Ishikawa (cell line): Measurements from ENCODE around the gene MARCHF11.

Experiments
- CEBPB ChIP-seq: IDR thresholded peaks from 2 replicates; pipeline ENCODE4 v1.6.1; 2012
- CREB1 ChIP-seq: IDR thresholded peaks from 2 replicates; pipeline ENCODE4 v1.6.1; 2012; ENCODE audit warnings: low read depth
- EGR1 ChIP-seq: IDR thresholded peaks from 2 replicates; pipeline ENCODE4 v1.6.1; 2012
- EP300 ChIP-seq: IDR thresholded peaks from 2 replicates; pipeline ENCODE4 v1.6.1; 2012; ENCODE audit warnings: borderline replicate concordance
- FOXM1 ChIP-seq: IDR thresholded peaks from 2 replicates; pipeline ENCODE4 v1.6.1; 2012; ENCODE audit warnings: low read depth, borderline replicate concordance
- MAX ChIP-seq: IDR thresholded peaks from 2 replicates; pipeline ENCODE4 v1.6.1; 2012
- NFIC ChIP-seq: IDR thresholded peaks from 2 replicates; pipeline ENCODE4 v1.6.1; 2012
- RAD21 ChIP-seq: IDR thresholded peaks from 2 replicates; pipeline ENCODE4 v1.6.1; 2012; ENCODE audit warnings: low read depth
- REST ChIP-seq: IDR thresholded peaks from 2 replicates; pipeline ENCODE4 v1.6.1; 2012; ENCODE audit warnings: low read depth, mild to moderate bottlenecking
- TAF1 ChIP-seq: IDR thresholded peaks from 2 replicates; pipeline ENCODE4 v1.6.1; 2012; ENCODE audit warnings: low read depth, mild to moderate bottlenecking
- TCF12 ChIP-seq: IDR thresholded peaks from 2 replicates; pipeline ENCODE4 v1.6.1; 2012; ENCODE audit warnings: low read depth
- TEAD4 ChIP-seq: IDR thresholded peaks from 2 replicates; pipeline ENCODE4 v1.6.1; 2012
- USF1 ChIP-seq: IDR thresholded peaks from 2 replicates; pipeline ENCODE4 v1.6.1; 2012
- YY1 ChIP-seq: IDR thresholded peaks from 2 replicates; pipeline ENCODE4 v1.6.1; 2012; ENCODE audit warnings: low read depth
- ZBTB7A ChIP-seq: IDR thresholded peaks from 2 replicates; pipeline ENCODE4 v1.6.1; 2012; ENCODE audit warnings: low read depth

MARCHF11 gene

GRCh38 chr5:16179511-16179935 is at the start of gene MARCHF11:
MARCHF11 (minus strand) TSS chr5:16179791; CDS start chr5:16179575, 216 bp downstream.
- TF ChIP-seq TEAD4 = no peak
- no peak for TF ChIP-seq CEBPB
- TF ChIP-seq USF1 = no peak
- no peak for TF ChIP-seq YY1
- no peak for TF ChIP-seq MAX
- TF ChIP-seq NFIC = no peak
- no peak for TF ChIP-seq EGR1
- no peak for TF ChIP-seq FOXM1
- no peak for TF ChIP-seq EP300
- TF ChIP-seq RAD21 = no peak
- TF ChIP-seq ZBTB7A = no peak
- no peak for TF ChIP-seq CREB1

GRCh38 chr5:16225927-16226326 is 46.3 kb upstream of the MARCHF11 start:
- no peak for TF ChIP-seq YY1
- TF ChIP-seq USF1 = no peak
- no peak for TF ChIP-seq RAD21
- no peak for TF ChIP-seq REST
- TF ChIP-seq ZBTB7A = no peak
- TF ChIP-seq CEBPB = no peak
- no peak for TF ChIP-seq EGR1
- TF ChIP-seq CREB1 = no peak
- no peak for TF ChIP-seq MAX
- TF ChIP-seq NFIC = no peak
- TF ChIP-seq TCF12 = no peak
- TF ChIP-seq TAF1 = no peak
- TF ChIP-seq TEAD4 = no peak
- TF ChIP-seq EP300 = no peak
- TF ChIP-seq FOXM1 = no peak

- no peak for TF ChIP-seq ZBTB7A
- TF ChIP-seq MAX = no peak
These were observed 12.7 kb upstream of the MARCHF11 start for GRCh38 chr5:16192311-16192710.

- TF ChIP-seq EP300 = no peak
- TF ChIP-seq USF1 = no peak
- no peak for TF ChIP-seq CEBPB
- TF ChIP-seq RAD21 = no peak
- TF ChIP-seq NFIC = no peak
- no peak for TF ChIP-seq MAX
- no peak for TF ChIP-seq YY1
- TF ChIP-seq REST = no peak
- TF ChIP-seq CREB1 = no peak
- no peak for TF ChIP-seq TCF12
- no peak for TF ChIP-seq TEAD4
These were observed 1.1 kb upstream of the MARCHF11 start for GRCh38 chr5:16180789-16181082.

- TF ChIP-seq NFIC (no peak), MAX (no peak), TEAD4 (no peak)
These were observed 571 bp upstream of the MARCHF11 start for GRCh38 chr5:16179936-16180788.
